Lower leg skin (tissue), 3 donors: ENCODE measurements around the gene HLA-DQB1.

ENCODE experiments used
- POLR2A ChIP-seq, 2 donors: fragments of 450-650 bp; IDR thresholded peaks; one replicate each; pipeline ENCODE4 v1.6.1; 2016 to 2017; ENCODE audit warnings: antibody characterized with exemption in 2 of 2, mild to moderate bottlenecking in 1 of 2, moderate library complexity in 1 of 2
- TF ChIP-seq, protein P1 (sequence below), 3 donors: fragments of 450-650 bp; IDR thresholded peaks; one replicate each; pipeline ENCODE4 v1.5.1; 2016; ENCODE audit warnings: antibody characterized with exemption in 3 of 3, mild to moderate bottlenecking in 3 of 3, moderate library complexity in 2 of 3

DNA sequence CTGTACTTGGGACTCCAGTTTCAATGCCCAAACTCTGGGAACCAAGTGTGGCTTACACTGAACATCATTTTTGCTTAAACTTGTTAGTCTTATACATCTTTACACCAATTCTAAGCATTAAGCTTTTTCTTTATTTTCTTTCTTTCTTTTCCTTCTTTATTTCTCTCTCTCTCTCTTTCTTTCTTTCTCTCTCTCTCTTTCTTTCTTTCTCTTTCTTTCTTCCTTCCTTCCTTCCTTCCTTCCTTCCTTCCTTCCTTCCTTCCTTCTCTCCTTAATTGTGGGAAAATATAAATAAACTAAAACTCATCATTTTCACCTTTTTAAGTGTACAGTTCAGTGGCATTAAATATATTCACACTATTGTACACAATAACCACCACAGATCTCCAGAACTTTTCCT is 43.2 kb upstream of the HLA-DQB1 start:
- TF ChIP-seq POLR2A (IDR thresholded peaks at IDR 0.05): no peak
- TF ChIP-seq, protein P1, sequence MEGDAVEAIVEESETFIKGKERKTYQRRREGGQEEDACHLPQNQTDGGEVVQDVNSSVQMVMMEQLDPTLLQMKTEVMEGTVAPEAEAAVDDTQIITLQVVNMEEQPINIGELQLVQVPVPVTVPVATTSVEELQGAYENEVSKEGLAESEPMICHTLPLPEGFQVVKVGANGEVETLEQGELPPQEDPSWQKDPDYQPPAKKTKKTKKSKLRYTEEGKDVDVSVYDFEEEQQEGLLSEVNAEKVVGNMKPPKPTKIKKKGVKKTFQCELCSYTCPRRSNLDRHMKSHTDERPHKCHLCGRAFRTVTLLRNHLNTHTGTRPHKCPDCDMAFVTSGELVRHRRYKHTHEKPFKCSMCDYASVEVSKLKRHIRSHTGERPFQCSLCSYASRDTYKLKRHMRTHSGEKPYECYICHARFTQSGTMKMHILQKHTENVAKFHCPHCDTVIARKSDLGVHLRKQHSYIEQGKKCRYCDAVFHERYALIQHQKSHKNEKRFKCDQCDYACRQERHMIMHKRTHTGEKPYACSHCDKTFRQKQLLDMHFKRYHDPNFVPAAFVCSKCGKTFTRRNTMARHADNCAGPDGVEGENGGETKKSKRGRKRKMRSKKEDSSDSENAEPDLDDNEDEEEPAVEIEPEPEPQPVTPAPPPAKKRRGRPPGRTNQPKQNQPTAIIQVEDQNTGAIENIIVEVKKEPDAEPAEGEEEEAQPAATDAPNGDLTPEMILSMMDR (IDR thresholded peaks at IDR 0.05): no peak
